Right lung (tissue), 5 donors: Measurements from ENCODE around the gene ADAMTS14. TPM values are rescaled to one million over a fixed set of nuclear protein-coding genes. Genes with fewer than 3 reads are reported as not detected.
"Not testable (repeated sequence)": the region's sequence is repeated elsewhere in the genome, so short reads cannot be mapped to it uniquely, and the experiment has no call there.

Source experiments
- DNase-seq, 2 donors: peaks; one replicate each; pipeline ENCODE4 v3.0.0-alpha.2; 2013
- polyA plus RNA-seq, 5 donors: library from polyadenylated mRNA; unstranded; fragments of 120-200 nt; gene quantifications; one replicate each; pipeline versions ENCODE4 v1.2.1 to v1.2.3, GENCODE V29; 2013; ENCODE audit warnings: inconsistent platforms in 1 of 5, low replicate concordance in 1 of 5; ENCODE audit not compliant: insufficient read length in 5 of 5, insufficient read depth in 1 of 5

Gene ADAMTS14
- polyA plus RNA-seq, 5 donors: 5.2 to 9.5 (median 7.4) TPM

GRCh38 chr10:70652761-70653657, 19.3 kb upstream of the ADAMTS14 start:
- peak; percentile 78 to 85 for DNase-seq

GRCh38 chr10:70655316-70655715, 17.0 kb upstream of the ADAMTS14 start:
- DNase-seq: no peak

GRCh38 chr10:70656489-70656888, 15.8 kb upstream of the ADAMTS14 start:
- no peak for DNase-seq

GRCh38 chr10:70657041-70657440, 15.3 kb upstream of the ADAMTS14 start:
- no peak for DNase-seq

GRCh38 chr10:70658582-70659136, 13.6 kb upstream of the ADAMTS14 start:
- no peak for DNase-seq

- DNase-seq: no peak
Measured at GRCh38 chr10:70659306-70659705, 13.0 kb upstream of the ADAMTS14 start.

GRCh38 chr10:70660722-70661121, 11.6 kb upstream of the ADAMTS14 start:
- no peak for DNase-seq

GRCh38 chr10:70661623-70662361, 10.5 kb upstream of the ADAMTS14 start:
- DNase-seq: no peak

- DNase-seq: peak; percentile 70 to 76
Measured at GRCh38 chr10:70662362-70663220, 9.7 kb upstream of the ADAMTS14 start.

GRCh38 chr10:70663458-70664409, 8.6 kb upstream of the ADAMTS14 start:
- not testable (repeated sequence) for DNase-seq

- peak in 1 of 2 donors; percentile 46 for DNase-seq
Measured at GRCh38 chr10:70664702-70665195, 7.6 kb upstream of the ADAMTS14 start.

GRCh38 chr10:70666960-70667798, 5.1 kb upstream of the ADAMTS14 start:
- DNase-seq: no peak

- DNase-seq: not testable (repeated sequence)
Measured at GRCh38 chr10:70667818-70668217, 4.5 kb upstream of the ADAMTS14 start.

- no peak for DNase-seq
Measured at GRCh38 chr10:70668454-70668970, 3.8 kb upstream of the ADAMTS14 start.

- no peak for DNase-seq
Measured at GRCh38 chr10:70669015-70669414, 3.3 kb upstream of the ADAMTS14 start.

- no peak for DNase-seq
Measured at GRCh38 chr10:70669732-70670317, 2.5 kb upstream of the ADAMTS14 start.

- DNase-seq: no peak
Measured at GRCh38 chr10:70671619-70672164, 614 bp upstream of the ADAMTS14 start.
